Measurements from ENCODE around the gene PDZD2.

DNA sequence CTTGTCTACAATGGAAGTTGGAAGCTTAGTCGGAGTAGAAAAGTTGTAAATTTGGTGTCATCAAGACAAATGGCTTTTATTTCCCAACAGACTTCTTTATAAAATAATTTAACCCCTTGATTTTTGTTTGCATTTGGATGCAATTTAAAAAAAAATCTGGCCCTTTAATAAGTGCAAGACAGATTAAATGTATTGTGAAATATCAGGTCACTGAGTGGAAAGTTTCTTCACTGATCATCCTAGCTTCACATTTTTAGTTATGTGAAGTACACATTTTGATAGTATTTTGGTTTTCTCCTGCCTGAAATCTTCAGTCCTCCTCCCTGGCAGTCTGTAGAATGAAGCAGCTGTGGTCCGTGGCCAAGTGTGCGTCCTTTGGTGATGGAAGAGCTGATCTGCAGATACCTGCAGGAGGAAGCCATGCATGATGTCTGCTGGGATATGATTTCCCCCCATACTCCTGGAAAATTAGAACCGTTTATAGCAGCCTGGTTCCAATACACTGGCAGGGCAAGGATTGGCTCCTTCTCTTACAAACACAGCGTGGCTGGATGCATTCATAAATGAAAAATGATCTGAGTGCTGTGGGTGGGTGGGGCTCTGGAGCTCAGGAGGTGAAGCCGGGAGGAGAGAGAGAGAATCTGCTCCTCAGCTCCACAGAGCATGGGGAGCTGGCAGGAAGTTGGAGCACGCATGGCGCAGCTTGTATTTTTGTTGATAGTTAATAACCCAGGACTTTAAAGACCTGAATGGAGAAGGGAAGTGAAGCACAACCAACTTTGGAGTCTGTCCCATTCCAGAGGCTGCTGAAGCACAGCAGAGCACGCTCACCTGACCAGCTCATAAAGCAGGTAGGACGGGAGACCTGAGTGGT is 296.8 kb downstream of the PDZD2 start:
- TF ChIP-seq POLR2A (IDR thresholded peaks at IDR 0.05; ENCODE audit: low read length) (no peak), GATA1 (IDR thresholded peaks at IDR 0.05; ENCODE audit: low read depth, low read length) (no peak)
